K562 (cell line): Measurements from ENCODE around the gene KLF13. TPM values are rescaled to one million over a fixed set of nuclear protein-coding genes. Genes with fewer than 3 reads are reported as not detected.

Experiments used
- ATAC-seq: fragments of 200-7000 bp; cut with Tn5 transposase; 3 replicates; pipeline ENCODE4 v1.9.1; 2020; ENCODE audit warnings: moderate library complexity
- BruUV-seq: library from RNA; stranded (reverse); fragments of 400-500 nt; replicated peaks from 2 replicates; lab custom pipeline; 2021; lab: Mats Ljungman, UMichigan
- CTCF ChIA-PET: fragments of 300-600 bp; formaldehyde crosslinking; extraction: SDS; loops from one replicate; lab custom pipeline; 2021; ENCODE audit warnings: low intra/inter-chr PET ratio; lab: Yijun Ruan, JAX
- POLR2A ChIA-PET: fragments of 300-600, 350-650 bp; sonication (Branson Sonifier 250); formaldehyde crosslinking; extraction: SDS; loops from one replicate; lab custom pipeline; 2021; ENCODE audit warnings: antibody characterized with exemption, inconsistent platforms; lab: Yijun Ruan, JAX
- DNase-seq, 4 experiments: peaks; one replicate each; pipeline versions ENCODE4 v3.0.0 to v3.0.0-alpha.2; 2011 to 2018; ENCODE audit warnings: low spot score in 3 of 4, mixed read lengths in 3 of 4; ENCODE audit errors: extremely low read depth in 1 of 4
- FAIRE-seq: peaks from 2 replicates; lab custom pipeline; 2011; peaks lifted over from hg19 to GRCh38; lab: Jason Lieb, UNC
- H2AFZ ChIP-seq: 2 replicates; pipeline ENCODE4 v1.6.0; 2011; ENCODE audit warnings: low read depth, low read length, control low read depth, inconsistent platforms
- H3K27ac ChIP-seq: fragments of 200-600 bp; 3 replicates; pipeline ENCODE4 v1.8.0; 2011; ENCODE audit warnings: low read depth, mild to moderate bottlenecking, control low read depth, inconsistent platforms, low read length, moderate library complexity, mixed read lengths; ENCODE audit errors: extremely low read depth
- H3K27me3 ChIP-seq, 2 experiments: fragments of 300-600 bp in 1 of 2; 2 replicates in 1 of 2; 3 replicates in 1 of 2; pipeline versions ENCODE4 v1.6.0 to v1.8.0; 2011; ENCODE audit warnings: inconsistent platforms in 2 of 2, low read length in 2 of 2, mild to moderate bottlenecking in 1 of 2, mixed read lengths in 1 of 2, moderate library complexity in 1 of 2; ENCODE audit not compliant: control insufficient read depth in 2 of 2, insufficient read depth in 2 of 2
- H3K36me3 ChIP-seq: fragments of 300-600 bp; 3 replicates; pipeline ENCODE4 v1.8.0; 2011; ENCODE audit warnings: mild to moderate bottlenecking, low read length, inconsistent platforms; ENCODE audit not compliant: control insufficient read depth, insufficient read depth
- H3K4me1 ChIP-seq, 2 experiments: fragments of 200-600 bp in 1 of 2; replicated peaks in 1 of 2; 2 replicates in 1 of 2; 3 replicates in 1 of 2; pipeline versions ENCODE4 v1.5.1 to v1.8.0; 2011; ENCODE audit warnings: inconsistent platforms in 2 of 2, low read length in 2 of 2, mild to moderate bottlenecking in 1 of 2, mixed read lengths in 1 of 2, moderate library complexity in 1 of 2; ENCODE audit not compliant: control insufficient read depth in 2 of 2, insufficient read depth in 2 of 2
- H3K4me2 ChIP-seq: 2 replicates; pipeline ENCODE4 v1.6.1; 2011; ENCODE audit warnings: low read length, control low read depth, inconsistent platforms, mixed read lengths; ENCODE audit not compliant: insufficient read depth
- H3K4me3 ChIP-seq: fragments of 200-600 bp; sonication (generic), shearing (Covaris generic); 2 replicates; pipeline ENCODE4 v1.5.1; 2016; ENCODE audit warnings: control low read depth, inconsistent platforms
- H3K79me2 ChIP-seq: fragments of 200-600 bp; 3 replicates; pipeline ENCODE4 v1.8.0; 2011; ENCODE audit warnings: low read length, inconsistent platforms; ENCODE audit not compliant: control insufficient read depth, insufficient read depth
- H3K9ac ChIP-seq, 2 experiments: 2 replicates each; pipeline versions ENCODE4 v1.6.0 to v1.6.1; 2011; ENCODE audit warnings: low read depth in 2 of 2, low read length in 2 of 2, control low read depth in 1 of 2, inconsistent platforms in 1 of 2, mild to moderate bottlenecking in 1 of 2, mixed read lengths in 1 of 2; ENCODE audit not compliant: insufficient read depth in 1 of 2
- H3K9me1 ChIP-seq: one replicate; pipeline ENCODE4 v1.6.0; 2011; ENCODE audit warnings: inconsistent platforms, mild to moderate bottlenecking, low read length, moderate library complexity; ENCODE audit not compliant: control insufficient read depth, insufficient read depth
- H3K9me3 ChIP-seq: replicated peaks from 2 replicates; pipeline ENCODE4 v1.5.1; 2011; ENCODE audit warnings: low read depth, low read length, inconsistent platforms; ENCODE audit not compliant: control insufficient read depth, insufficient read depth
- H4K20me1 ChIP-seq: replicated peaks from 2 replicates; pipeline ENCODE4 v1.6.1; 2011; ENCODE audit warnings: low read length, inconsistent platforms, mixed read lengths; ENCODE audit not compliant: control insufficient read depth, insufficient read depth
- ATF6 ChIP-seq: sonication (generic); formaldehyde crosslinking; IDR thresholded peaks from 2 replicates; pipeline ENCODE4 v1.4.0; 2020; ENCODE audit warnings: mild to moderate bottlenecking, missing genetic modification reagents
- BCL6 ChIP-seq: fragments of 250-450 bp; sonication (Bioruptor Pico); IDR thresholded peaks from 2 replicates; pipeline ENCODE4 v1.4.0; 2020
- CHAMP1 ChIP-seq: fragments of 450-650 bp; IDR thresholded peaks from 2 replicates; pipeline ENCODE4 v1.6.1; 2016; ENCODE audit warnings: mild to moderate bottlenecking
- ESRRA ChIP-seq: fragments of 450-650 bp; IDR thresholded peaks from 2 replicates; pipeline ENCODE4 v1.6.1; 2014; ENCODE audit warnings: low read depth, mild to moderate bottlenecking, moderate library complexity, borderline replicate concordance
- ZNF561 ChIP-seq: fragments of 450-650 bp; formaldehyde crosslinking; conservative IDR thresholded peaks from 2 replicates; pipeline ENCODE4 v1.4.0; 2020; ENCODE audit warnings: mild to moderate bottlenecking, moderate library complexity
- ZNF780A ChIP-seq: fragments of 250-450 bp; sonication (Bioruptor Pico); IDR thresholded peaks from 2 replicates; pipeline ENCODE4 v1.5.0; 2021; ENCODE audit warnings: mild to moderate bottlenecking
- WGBS: fragments of 100-300 bp; shearing (Covaris generic); methylation state at CpG from one replicate; pipeline ENCODE4 v1.1.6; 2016; ENCODE audit warnings: low coverage, mixed read lengths; ENCODE audit not compliant: insufficient coverage; ENCODE audit errors: missing lambda C conversion rate; 5-methylcytosine and 5-hydroxymethylcytosine counted together
- in situ Hi-C: fragments of 300-500 bp; cut with MboI; formaldehyde crosslinking; loops from 4 replicates; pipeline ENCODE4 v1.15.0; 2018; ENCODE audit warnings: inconsistent platforms, mixed read lengths
- intact Hi-C: fragments of 100-400 bp; cut with micrococcal nuclease; formaldehyde crosslinking; loops from 2 replicates; pipeline ENCODE4 v1.14.2; 2022
- polyA plus RNA-seq, 8 experiments: library from polyadenylated mRNA; depleted of rRNA in 4 of 8; stranded (reverse) in 5 of 8; unstranded in 3 of 8; fragments of >200 nt; fragmentation: Nextera tagmentation in 2 of 8; fragmentation: Illumina TruSeq in 1 of 8; extraction: Ambion mirVana in 2 of 8; extraction: Trizol in 1 of 8; gene quantifications; 2 replicates each; pipeline versions ENCODE4 v1.2.1 to v1.2.3, GENCODE V29; 2011 to 2014; ENCODE audit warnings: inconsistent platforms in 1 of 8, missing spikeins in 1 of 8
- total RNA-seq, 7 experiments: library from RNA; depleted of rRNA in 6 of 7; stranded (reverse); fragments of >200 nt in 6 of 7; fragmentation: Illumina TruSeq in 2 of 7; extraction: Trizol in 2 of 7; gene quantifications; 2 replicates each; pipeline versions ENCODE4 v1.2.1 to v1.2.3, GENCODE V29; 2011 to 2021; ENCODE audit warnings: low replicate concordance in 1 of 7

The KLF13 gene
- total and polyA plus RNA-seq, 9 of the 15 experiments (the other 6 are each of a cell fraction or from before 2014, with no cell fraction given): 1.8 to 10.5 (median 4.8) TPM

- no peak for TF ChIP-seq CHAMP1
- TF ChIP-seq BCL6 (CRISPR knock-in tag): no peak
- TF ChIP-seq ESRRA: no peak
- TF ChIP-seq, all 486 proteins: peak for 0
Measured at GRCh38 chr15:31317421-31318327, 9.0 kb upstream of the KLF13 start (continued).

GRCh38 chr15:31318429-31318828, 8.2 kb upstream of the KLF13 start:
- CTCF ChIA-PET: no interaction called here
- H3K9me3 ChIP-seq: no peaks in the 10 kb centered on the region
- no peak overlapping the region for H3K27ac ChIP-seq
- H3K4me3 ChIP-seq: no peak overlapping the region
- H3K36me3 ChIP-seq: no peaks in the 10 kb centered on the region
- intact Hi-C loops (no loop called here), in situ Hi-C loops (no loop called here)
- H3K79me2 ChIP-seq: no peaks in the 10 kb centered on the region
- no peaks in the 10 kb centered on the region for H4K20me1 ChIP-seq
- POLR2A ChIA-PET: interaction anchor here (0.9 kb wide), 1 partner anchor 12 kb away, joined by 3 read pairs; no protein-coding TSS in a partner anchor
- H3K9me1 ChIP-seq: no peaks in the 10 kb centered on the region
- no peak overlapping the region for H2AFZ ChIP-seq
- H3K27me3 ChIP-seq: peaks cover 24 to 40% of the 10 kb centered on the region in 2 experiments
- H3K9ac ChIP-seq: no peak overlapping the region
- FAIRE-seq: no peak
- ATAC-seq: no peak
- WGBS: 3% methylated on average over 4 of the region's 4 CpGs
- H3K4me1 ChIP-seq: no peaks in the 10 kb centered on the region; a peak in 1 of 5 replicates
- H3K4me2 ChIP-seq: no peak overlapping the region
- no TSS peak for BruUV-seq
- DNase-seq: no peak
- TF ChIP-seq ZNF561 (CRISPR knock-in tag) (no peak), ATF6 (CRISPR knock-in tag) (no peak), ZNF780A (CRISPR knock-in tag) (no peak)
